ENCODE data around the gene C21orf58.
A peak's percentile ranks its signal among the peaks of the same experiment; 100 is the strongest.

C21orf58 gene

GRCh38 chr21:46294647-46295176 lies 29.0 kb downstream of the C21orf58 start:
- DNase-seq (ENCODE audit: low read depth) = no peak

GRCh38 chr21:46291561-46291960 lies 32.1 kb downstream of the C21orf58 start:
- no peak for DNase-seq (ENCODE audit: low read depth)

- no peak for DNase-seq (ENCODE audit: low read depth)
These were observed 34.0 kb downstream of the C21orf58 start for GRCh38 chr21:46289655-46290179.

- DNase-seq (ENCODE audit: low read depth) = no peak
These were observed 36.1 kb downstream of the C21orf58 start for GRCh38 chr21:46287541-46287940.

GRCh38 chr21:46286648-46287002 lies 37.0 kb downstream of the C21orf58 start:
- no peak for DNase-seq (ENCODE audit: low read depth)

- DNase-seq (ENCODE audit: low read depth) = peak; percentile 74
These were observed 37.7 kb downstream of the C21orf58 start, which contains the start of gene YBEY for GRCh38 chr21:46285761-46286647. TSS of gene YBEY (plus strand) at chr21:46286342. CDS start at chr21:46286914, 572 bp downstream.

GRCh38 chr21:46285206-46285661 lies 38.4 kb downstream of the C21orf58 start, which contains the start of gene MCM3AP:
TSS of gene MCM3AP (minus strand) at chr21:46285611. CDS start at chr21:46285286, 325 bp downstream.
- DNase-seq (ENCODE audit: low read depth) = no peak

- no peak for DNase-seq (ENCODE audit: low read depth)
These were observed 38.9 kb downstream of the C21orf58 start for GRCh38 chr21:46284733-46285132.

- DNase-seq (ENCODE audit: low read depth) = no peak
These were observed 39.5 kb downstream of the C21orf58 start for GRCh38 chr21:46284077-46284644.

GRCh38 chr21:46274797-46275390 lies 48.8 kb downstream of the C21orf58 start:
- DNase-seq (ENCODE audit: low read depth) = no peak

- no peak for DNase-seq (ENCODE audit: low read depth)
These were observed 50.3 kb downstream of the C21orf58 start for GRCh38 chr21:46273341-46273740.

- DNase-seq (ENCODE audit: low read depth) = no peak
These were observed 54.2 kb downstream of the C21orf58 start for GRCh38 chr21:46269466-46269865.

- no peak for DNase-seq (ENCODE audit: low read depth)
These were observed 55.3 kb downstream of the C21orf58 start for GRCh38 chr21:46268371-46268770.

GRCh38 chr21:46266946-46267345 lies 56.7 kb downstream of the C21orf58 start:
- DNase-seq (ENCODE audit: low read depth) = no peak

- DNase-seq (ENCODE audit: low read depth) = no peak
These were observed 57.7 kb downstream of the C21orf58 start for GRCh38 chr21:46265736-46266525.

GRCh38 chr21:46264690-46265144 lies 59.0 kb downstream of the C21orf58 start:
- no peak for DNase-seq (ENCODE audit: low read depth)

- no peak for DNase-seq (ENCODE audit: low read depth)
These were observed 59.5 kb downstream of the C21orf58 start for GRCh38 chr21:46264046-46264689.

- no peak for DNase-seq (ENCODE audit: low read depth)
These were observed 67.1 kb downstream of the C21orf58 start for GRCh38 chr21:46256501-46256994.

GRCh38 chr21:46255758-46256337 lies 67.8 kb downstream of the C21orf58 start:
- no peak for DNase-seq (ENCODE audit: low read depth)

- no peak for DNase-seq (ENCODE audit: low read depth)
These were observed 68.5 kb downstream of the C21orf58 start for GRCh38 chr21:46255166-46255565.

All from stimulated activated CD4-positive, alpha-beta T cell treated with anti-CD3 and anti-CD28 coated beads, Interleukin-2, amount 100 ng/mL, for 4 hours (primary cell).